AG10803 (cell line): Measurements from ENCODE around the gene AEBP2.

Experiments used
- DNase-seq: peaks from one replicate; pipeline ENCODE4 v3.0.0; 2010; ENCODE audit warnings: low read depth
- H3K4me3 ChIP-seq: 2 replicates; pipeline ENCODE4 v1.5.1; 2011; ENCODE audit warnings: mild to moderate bottlenecking, low read length, control low read depth
- TF ChIP-seq, protein P1 (sequence below): conservative IDR thresholded peaks from 2 replicates; pipeline ENCODE4 v1.5.1; 2011; ENCODE audit warnings: mild to moderate bottlenecking, low read length, control low read depth, inconsistent platforms

AEBP2 gene

GRCh38 chr12:19527866-19528265, 88.6 kb downstream of the AEBP2 start:
- H3K4me3 ChIP-seq, result no peak overlapping the region
- TF ChIP-seq, protein P1, sequence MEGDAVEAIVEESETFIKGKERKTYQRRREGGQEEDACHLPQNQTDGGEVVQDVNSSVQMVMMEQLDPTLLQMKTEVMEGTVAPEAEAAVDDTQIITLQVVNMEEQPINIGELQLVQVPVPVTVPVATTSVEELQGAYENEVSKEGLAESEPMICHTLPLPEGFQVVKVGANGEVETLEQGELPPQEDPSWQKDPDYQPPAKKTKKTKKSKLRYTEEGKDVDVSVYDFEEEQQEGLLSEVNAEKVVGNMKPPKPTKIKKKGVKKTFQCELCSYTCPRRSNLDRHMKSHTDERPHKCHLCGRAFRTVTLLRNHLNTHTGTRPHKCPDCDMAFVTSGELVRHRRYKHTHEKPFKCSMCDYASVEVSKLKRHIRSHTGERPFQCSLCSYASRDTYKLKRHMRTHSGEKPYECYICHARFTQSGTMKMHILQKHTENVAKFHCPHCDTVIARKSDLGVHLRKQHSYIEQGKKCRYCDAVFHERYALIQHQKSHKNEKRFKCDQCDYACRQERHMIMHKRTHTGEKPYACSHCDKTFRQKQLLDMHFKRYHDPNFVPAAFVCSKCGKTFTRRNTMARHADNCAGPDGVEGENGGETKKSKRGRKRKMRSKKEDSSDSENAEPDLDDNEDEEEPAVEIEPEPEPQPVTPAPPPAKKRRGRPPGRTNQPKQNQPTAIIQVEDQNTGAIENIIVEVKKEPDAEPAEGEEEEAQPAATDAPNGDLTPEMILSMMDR, result no peak
- DNase-seq, result no peak

- no peak overlapping the region for H3K4me3 ChIP-seq
- DNase-seq, result no peak
- TF ChIP-seq, protein P1, result no peak
Observed at GRCh38 chr12:19528750-19529149, 89.5 kb downstream of the AEBP2 start.

- DNase-seq, result peak; percentile 45
- TF ChIP-seq, protein P1, result no peak
- no peak overlapping the region for H3K4me3 ChIP-seq
Observed at GRCh38 chr12:19529951-19530636, 90.8 kb downstream of the AEBP2 start.

DNA sequence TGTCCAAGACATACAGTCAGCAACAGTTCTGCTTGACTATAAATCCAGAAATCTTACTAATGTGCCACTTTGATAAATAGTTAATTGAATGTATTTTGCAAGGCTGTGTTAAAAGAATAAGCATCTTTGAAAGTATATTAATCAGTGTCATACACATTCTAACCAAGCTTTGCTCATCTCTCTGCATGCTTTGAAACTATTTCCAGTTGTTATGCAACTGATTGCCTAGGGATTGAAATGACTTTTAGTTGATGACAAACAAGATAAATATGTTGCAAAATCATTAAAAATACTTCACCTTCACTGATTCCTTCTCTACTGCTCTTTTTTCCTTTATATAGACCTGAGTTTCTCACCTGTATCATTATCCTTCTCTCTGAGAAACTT, 91.3 kb downstream of the AEBP2 start:
- DNase-seq, result peak; percentile 72
- TF ChIP-seq, protein P1, result no peak
- H3K4me3 ChIP-seq, result no peak overlapping the region

DNA sequence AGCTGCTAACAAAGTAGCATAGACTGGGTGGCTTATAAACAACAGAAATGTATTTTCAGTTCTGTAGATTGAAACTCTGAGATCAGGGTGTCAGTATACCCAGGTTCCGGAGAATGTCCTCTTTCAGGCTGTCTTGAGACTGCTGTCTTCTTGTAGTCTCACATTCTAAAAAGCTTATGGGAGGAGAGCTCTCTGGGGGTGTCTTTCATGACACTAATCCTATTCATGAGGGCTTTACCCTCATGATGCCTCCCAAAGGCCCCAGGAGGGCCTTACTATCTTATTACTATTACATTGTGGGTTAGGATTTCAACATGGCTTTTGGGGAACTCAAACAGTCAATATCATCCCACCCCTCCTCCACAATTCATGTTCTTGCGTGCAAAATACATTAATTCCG, 94.3 kb downstream of the AEBP2 start:
- DNase-seq, result no peak
- TF ChIP-seq, protein P1, result no peak
- H3K4me3 ChIP-seq, result no peak overlapping the region

DNA sequence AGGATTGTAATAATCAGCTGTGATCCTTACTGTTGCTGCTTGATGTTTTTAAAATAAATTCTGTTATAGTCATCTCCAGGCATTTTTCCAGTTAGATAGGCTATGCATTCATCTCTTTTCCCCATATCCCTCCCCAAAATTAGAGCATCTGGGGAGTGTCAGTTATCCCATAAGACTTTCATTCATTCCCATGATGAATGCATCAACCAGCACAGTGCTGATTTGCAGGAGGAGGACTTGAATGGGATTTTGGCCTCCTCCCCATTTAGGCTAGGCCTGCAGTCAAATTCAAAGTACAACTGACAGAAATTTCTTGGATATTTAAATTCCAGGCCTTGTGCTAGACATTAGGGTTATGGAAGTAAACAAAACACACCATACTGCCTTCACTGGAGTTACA, 99.8 kb downstream of the AEBP2 start:
- no peak for DNase-seq
- no peak overlapping the region for H3K4me3 ChIP-seq

DNA sequence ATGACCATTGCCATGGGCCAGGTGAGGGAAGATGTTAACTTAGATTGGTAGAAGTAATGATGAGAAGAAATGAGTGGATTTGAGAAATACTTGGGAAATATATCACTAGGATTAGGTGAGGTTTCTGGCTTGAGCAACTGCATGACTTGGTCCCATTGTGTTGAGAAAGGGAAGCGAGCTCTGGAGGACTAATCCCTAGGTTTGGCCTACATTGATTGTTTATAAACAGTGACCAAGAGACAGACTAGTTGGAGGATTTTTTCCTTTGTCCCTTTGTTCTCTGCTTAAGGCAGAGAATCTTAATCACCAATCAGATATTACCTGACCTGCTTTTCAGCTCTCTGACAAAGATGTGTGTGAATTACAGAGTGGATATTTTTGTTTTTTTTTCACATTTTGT, 100.5 kb downstream of the AEBP2 start:
- H3K4me3 ChIP-seq, result no peak overlapping the region
- TF ChIP-seq, protein P1, result no peak
- DNase-seq, result no peak

More for the DNA sequence above, 99.8 kb downstream of the AEBP2 start:
- TF ChIP-seq, protein P1, result no peak
